ENCODE data around the gene BCL6B.

BCL6B gene

GRCh38 chr17:7017827-7018200 is 5.0 kb upstream of the BCL6B start:
- no peak for TF ChIP-seq EZH2phosphoT487 (IDR thresholded peaks at IDR 0.05; ENCODE audit: borderline replicate concordance, low read length)
- TF ChIP-seq, protein P1, sequence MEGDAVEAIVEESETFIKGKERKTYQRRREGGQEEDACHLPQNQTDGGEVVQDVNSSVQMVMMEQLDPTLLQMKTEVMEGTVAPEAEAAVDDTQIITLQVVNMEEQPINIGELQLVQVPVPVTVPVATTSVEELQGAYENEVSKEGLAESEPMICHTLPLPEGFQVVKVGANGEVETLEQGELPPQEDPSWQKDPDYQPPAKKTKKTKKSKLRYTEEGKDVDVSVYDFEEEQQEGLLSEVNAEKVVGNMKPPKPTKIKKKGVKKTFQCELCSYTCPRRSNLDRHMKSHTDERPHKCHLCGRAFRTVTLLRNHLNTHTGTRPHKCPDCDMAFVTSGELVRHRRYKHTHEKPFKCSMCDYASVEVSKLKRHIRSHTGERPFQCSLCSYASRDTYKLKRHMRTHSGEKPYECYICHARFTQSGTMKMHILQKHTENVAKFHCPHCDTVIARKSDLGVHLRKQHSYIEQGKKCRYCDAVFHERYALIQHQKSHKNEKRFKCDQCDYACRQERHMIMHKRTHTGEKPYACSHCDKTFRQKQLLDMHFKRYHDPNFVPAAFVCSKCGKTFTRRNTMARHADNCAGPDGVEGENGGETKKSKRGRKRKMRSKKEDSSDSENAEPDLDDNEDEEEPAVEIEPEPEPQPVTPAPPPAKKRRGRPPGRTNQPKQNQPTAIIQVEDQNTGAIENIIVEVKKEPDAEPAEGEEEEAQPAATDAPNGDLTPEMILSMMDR (IDR thresholded peaks at IDR 0.05; ENCODE audit: low read depth, low read length, poor library complexity, severe bottlenecking) = no peak
- Histone ChIP-seq H3K27ac (ENCODE audit: low read depth, low read length) (no peak overlapping the region), H3K9me3 (ENCODE audit: control insufficient read depth, insufficient read depth, low read length) (no peaks in the 10 kb centered on the region), H3K9me2 (replicated peaks; ENCODE audit: control insufficient read depth, low read length) (no peaks in the 10 kb centered on the region), H3K27me3 (ENCODE audit: control insufficient read depth, low read length) (peaks cover 7% of the 10 kb centered on the region; the same call in 1 of the 2 replicates), H3K79me2 (ENCODE audit: control insufficient read depth, low read length) (peaks cover 14% of the 10 kb centered on the region), H3K4me2 (ENCODE audit: low read length) (no peak overlapping the region), H3F3A (ENCODE audit: control insufficient read depth, insufficient read depth) (peaks cover 16% of the 10 kb centered on the region), H3K4me3 (ENCODE audit: low read length) (no peak overlapping the region), H3K4me1 (ENCODE audit: control insufficient read depth, low read length) (peaks cover 24% of the 10 kb centered on the region), H3K36me3 (ENCODE audit: control insufficient read depth, low read length) (peaks cover 18% of the 10 kb centered on the region), H4K20me1 (ENCODE audit: control insufficient read depth, insufficient read depth, low read depth, low read length) (no peaks in the 10 kb centered on the region)

GRCh38 chr17:7018331-7018964 is 4.4 kb upstream of the BCL6B start:
- no peak overlapping the region for H3K4me3 ChIP-seq (ENCODE audit: low read length)
- H3K9me3 ChIP-seq (ENCODE audit: control insufficient read depth, insufficient read depth, low read length) = no peaks in the 10 kb centered on the region
- no peaks in the 10 kb centered on the region for H4K20me1 ChIP-seq (ENCODE audit: control insufficient read depth, insufficient read depth, low read depth, low read length)
- H3K9me2 ChIP-seq (replicated peaks; ENCODE audit: control insufficient read depth, low read length) = no peaks in the 10 kb centered on the region
- no peak overlapping the region for H3K4me2 ChIP-seq (ENCODE audit: low read length)
- H3K27me3 ChIP-seq (ENCODE audit: control insufficient read depth, low read length) = peaks cover 10% of the 10 kb centered on the region
- H3F3A ChIP-seq (ENCODE audit: control insufficient read depth, insufficient read depth) = peaks cover 16% of the 10 kb centered on the region
- H3K79me2 ChIP-seq (ENCODE audit: control insufficient read depth, low read length) = peaks cover 8% of the 10 kb centered on the region
- no peak overlapping the region for H3K27ac ChIP-seq (ENCODE audit: low read depth, low read length)
- peaks cover 16% of the 10 kb centered on the region for H3K36me3 ChIP-seq (ENCODE audit: control insufficient read depth, low read length)
- peaks cover 31% of the 10 kb centered on the region for H3K4me1 ChIP-seq (ENCODE audit: control insufficient read depth, low read length)
- TF ChIP-seq, protein P1 (IDR thresholded peaks at IDR 0.05; ENCODE audit: low read depth, low read length, poor library complexity, severe bottlenecking) = no peak
- no peak for TF ChIP-seq EZH2phosphoT487 (IDR thresholded peaks at IDR 0.05; ENCODE audit: borderline replicate concordance, low read length)

DNA sequence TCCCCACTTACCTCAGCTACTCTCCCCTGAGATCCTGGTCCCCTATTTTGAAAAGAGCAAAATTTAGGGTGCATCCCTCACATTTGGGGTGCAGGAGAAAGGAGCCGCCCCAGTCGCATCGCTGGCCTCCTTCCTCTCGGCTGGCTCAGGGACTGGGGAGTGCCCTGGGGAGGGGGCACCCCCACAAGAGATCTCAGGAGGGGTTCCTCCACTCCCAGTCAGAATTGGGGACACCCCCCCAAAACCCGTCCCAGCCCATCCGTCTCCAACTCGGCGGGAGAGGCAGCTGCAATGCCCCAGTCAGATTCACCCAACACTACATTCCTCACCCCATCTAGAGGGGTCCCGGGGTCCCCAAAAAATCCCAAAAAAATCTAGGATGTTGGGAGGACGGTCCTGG is 3.5 kb upstream of the BCL6B start:
- TF ChIP-seq, protein P1 (IDR thresholded peaks at IDR 0.05; ENCODE audit: low read depth, low read length, poor library complexity, severe bottlenecking) = no peak
- no peak for TF ChIP-seq EZH2phosphoT487 (IDR thresholded peaks at IDR 0.05; ENCODE audit: borderline replicate concordance, low read length)
- no peaks in the 10 kb centered on the region for H3K9me3 ChIP-seq (ENCODE audit: control insufficient read depth, insufficient read depth, low read length)
- H3K4me2 ChIP-seq (ENCODE audit: low read length) = no peak overlapping the region
- peaks cover 36% of the 10 kb centered on the region for H3K4me1 ChIP-seq (ENCODE audit: control insufficient read depth, low read length)
- no peaks in the 10 kb centered on the region for H3K79me2 ChIP-seq (ENCODE audit: control insufficient read depth, low read length)
- peaks cover 7% of the 10 kb centered on the region for H3K36me3 ChIP-seq (ENCODE audit: control insufficient read depth, low read length)
- no peaks in the 10 kb centered on the region for H4K20me1 ChIP-seq (ENCODE audit: control insufficient read depth, insufficient read depth, low read depth, low read length)
- H3K27ac ChIP-seq (ENCODE audit: low read depth, low read length) = no peak overlapping the region
- H3K4me3 ChIP-seq (ENCODE audit: low read length) = no peak overlapping the region
- no peaks in the 10 kb centered on the region for H3K9me2 ChIP-seq (replicated peaks; ENCODE audit: control insufficient read depth, low read length)
- peaks cover 10% of the 10 kb centered on the region for H3K27me3 ChIP-seq (ENCODE audit: control insufficient read depth, low read length)
- peaks cover 7% of the 10 kb centered on the region; the same call in 1 of the 2 replicates for H3F3A ChIP-seq (ENCODE audit: control insufficient read depth, insufficient read depth)

Data from DOHH2 (cell line).